Measurements from ENCODE around the gene GSTM2.
"Not testable (repeated sequence)": the region's sequence is repeated elsewhere in the genome, so short reads cannot be mapped to it uniquely, and the experiment has no call there.

DNA sequence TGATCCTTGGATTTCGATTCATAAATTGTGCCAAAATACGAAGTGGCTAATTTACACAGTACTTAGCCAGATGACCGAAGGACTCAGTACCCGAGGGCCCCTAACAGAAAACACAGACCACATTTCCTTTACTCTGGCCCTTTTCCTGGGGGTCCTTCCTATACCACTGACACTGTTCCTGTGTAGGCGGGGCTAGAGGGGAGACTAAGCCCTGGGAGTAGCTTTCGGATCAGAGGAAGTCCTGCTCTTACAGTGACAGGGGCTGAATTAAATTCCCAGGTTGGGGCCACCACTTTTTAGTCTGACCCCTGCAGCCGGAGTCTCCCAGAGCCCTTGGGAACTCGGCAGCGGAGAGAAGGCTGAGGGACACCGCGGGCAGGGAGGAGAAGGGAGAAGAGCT is 19.3 kb downstream of the GSTM2 start:
- not testable (repeated sequence) for TF ChIP-seq POLR2AphosphoS5 (IDR thresholded peaks at IDR 0.05; ENCODE audit: insufficient read depth, low read depth, low read length); MYC (IDR thresholded peaks at IDR 0.05; ENCODE audit: low read depth, low read length); POLR2A (IDR thresholded peaks at IDR 0.05; ENCODE audit: low read depth, low read length)
- TF ChIP-seq, protein P1, sequence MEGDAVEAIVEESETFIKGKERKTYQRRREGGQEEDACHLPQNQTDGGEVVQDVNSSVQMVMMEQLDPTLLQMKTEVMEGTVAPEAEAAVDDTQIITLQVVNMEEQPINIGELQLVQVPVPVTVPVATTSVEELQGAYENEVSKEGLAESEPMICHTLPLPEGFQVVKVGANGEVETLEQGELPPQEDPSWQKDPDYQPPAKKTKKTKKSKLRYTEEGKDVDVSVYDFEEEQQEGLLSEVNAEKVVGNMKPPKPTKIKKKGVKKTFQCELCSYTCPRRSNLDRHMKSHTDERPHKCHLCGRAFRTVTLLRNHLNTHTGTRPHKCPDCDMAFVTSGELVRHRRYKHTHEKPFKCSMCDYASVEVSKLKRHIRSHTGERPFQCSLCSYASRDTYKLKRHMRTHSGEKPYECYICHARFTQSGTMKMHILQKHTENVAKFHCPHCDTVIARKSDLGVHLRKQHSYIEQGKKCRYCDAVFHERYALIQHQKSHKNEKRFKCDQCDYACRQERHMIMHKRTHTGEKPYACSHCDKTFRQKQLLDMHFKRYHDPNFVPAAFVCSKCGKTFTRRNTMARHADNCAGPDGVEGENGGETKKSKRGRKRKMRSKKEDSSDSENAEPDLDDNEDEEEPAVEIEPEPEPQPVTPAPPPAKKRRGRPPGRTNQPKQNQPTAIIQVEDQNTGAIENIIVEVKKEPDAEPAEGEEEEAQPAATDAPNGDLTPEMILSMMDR (IDR thresholded peaks at IDR 0.05; ENCODE audit: extremely low read depth in 1 of 2, insufficient read depth in 1 of 2, low read depth in 1 of 2, low read length in 2 of 2) = not testable (repeated sequence)
